HCT116 (cell line): ENCODE results near the gene CELA3B.
A peak's percentile ranks its signal among the peaks of the same experiment; 100 is the strongest.
"Not testable (repeated sequence)": the region's sequence is repeated elsewhere in the genome, so short reads cannot be mapped to it uniquely, and the experiment has no call there.

Experiments used
- ELF1 ChIP-seq: IDR thresholded peaks from 2 replicates; pipeline ENCODE4 v1.6.1; 2012; ENCODE audit warnings: low read depth, borderline replicate concordance
- EZH2 ChIP-seq: fragments of 200-600 bp; sonication (generic); IDR thresholded peaks from 2 replicates; pipeline ENCODE4 v1.6.1; 2017; ENCODE audit warnings: antibody characterized with exemption, mixed run types
- EZH2phosphoT487 ChIP-seq: fragments of 200-600 bp; IDR thresholded peaks from 2 replicates; pipeline ENCODE4 v1.6.1; 2018; ENCODE audit warnings: antibody characterized with exemption, borderline replicate concordance
- POLR2A ChIP-seq: IDR thresholded peaks from 2 replicates; pipeline ENCODE4 v1.7.0; 2011; ENCODE audit warnings: borderline replicate concordance; ENCODE audit not compliant: insufficient read depth, insufficient read length; ENCODE audit errors: extremely low read depth
- POLR2AphosphoS5 ChIP-seq: IDR thresholded peaks from 2 replicates; pipeline ENCODE4 v1.6.1; 2011; ENCODE audit warnings: mild to moderate bottlenecking, low read depth, low read length, moderate library complexity
- SP1 ChIP-seq: IDR thresholded peaks from 2 replicates; pipeline ENCODE4 v1.6.1; 2012; ENCODE audit warnings: low read depth
- SRF ChIP-seq: IDR thresholded peaks from 2 replicates; pipeline ENCODE4 v1.6.1; 2012; ENCODE audit warnings: low read depth
- TF ChIP-seq, protein P1 (sequence below): IDR thresholded peaks from 2 replicates; pipeline ENCODE4 v1.6.1; 2012
- TF ChIP-seq, protein P2 (sequence below), 3 experiments: fragments of 200-600 bp in 1 of 3; sonication (generic) in 1 of 3; IDR thresholded peaks in 2 of 3; conservative IDR thresholded peaks in 1 of 3; 2 replicates each; pipeline ENCODE4 v1.5.1; 2012 to 2017; ENCODE audit warnings: low read depth in 2 of 3, low read length in 2 of 3, antibody characterized with exemption in 1 of 3, borderline replicate concordance in 1 of 3, control low read depth in 1 of 3, mild to moderate bottlenecking in 1 of 3, mixed read lengths in 1 of 3, mixed run types in 1 of 3, moderate library complexity in 1 of 3; ENCODE audit not compliant: insufficient read depth in 1 of 3

DNA sequence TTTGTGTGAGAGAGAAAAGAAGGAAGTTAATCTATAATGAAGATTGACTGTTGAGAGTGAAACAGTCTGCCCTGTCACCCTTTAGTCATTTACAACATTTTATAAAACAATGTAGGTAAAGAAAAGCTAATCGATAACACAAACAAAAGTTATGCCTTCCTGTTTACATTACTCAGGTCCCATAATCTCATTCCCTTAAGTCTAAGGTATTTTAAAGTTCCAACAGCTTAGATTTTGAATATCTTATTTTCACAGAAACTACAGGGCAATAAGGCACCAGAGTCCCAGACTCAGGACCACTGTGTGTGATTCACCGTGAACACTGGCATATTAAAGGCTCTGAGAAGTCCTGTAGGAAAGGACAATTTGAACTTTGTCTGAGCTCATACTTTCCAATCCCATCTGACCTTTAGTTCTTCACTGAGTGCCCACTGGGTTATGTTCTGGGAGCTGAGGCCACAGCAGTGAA, 3.8 kb upstream of the CELA3B start:
- not testable (repeated sequence) for TF ChIP-seq POLR2A, POLR2AphosphoS5, SRF, EZH2phosphoT487, EZH2, ELF1
- 0 out of 2 replicates have a peak, but pooled peaks have one; percentile 24 for TF ChIP-seq SP1
- TF ChIP-seq, protein P1, sequence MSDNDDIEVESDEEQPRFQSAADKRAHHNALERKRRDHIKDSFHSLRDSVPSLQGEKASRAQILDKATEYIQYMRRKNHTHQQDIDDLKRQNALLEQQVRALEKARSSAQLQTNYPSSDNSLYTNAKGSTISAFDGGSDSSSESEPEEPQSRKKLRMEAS: not testable (repeated sequence)
- TF ChIP-seq, protein P2, sequence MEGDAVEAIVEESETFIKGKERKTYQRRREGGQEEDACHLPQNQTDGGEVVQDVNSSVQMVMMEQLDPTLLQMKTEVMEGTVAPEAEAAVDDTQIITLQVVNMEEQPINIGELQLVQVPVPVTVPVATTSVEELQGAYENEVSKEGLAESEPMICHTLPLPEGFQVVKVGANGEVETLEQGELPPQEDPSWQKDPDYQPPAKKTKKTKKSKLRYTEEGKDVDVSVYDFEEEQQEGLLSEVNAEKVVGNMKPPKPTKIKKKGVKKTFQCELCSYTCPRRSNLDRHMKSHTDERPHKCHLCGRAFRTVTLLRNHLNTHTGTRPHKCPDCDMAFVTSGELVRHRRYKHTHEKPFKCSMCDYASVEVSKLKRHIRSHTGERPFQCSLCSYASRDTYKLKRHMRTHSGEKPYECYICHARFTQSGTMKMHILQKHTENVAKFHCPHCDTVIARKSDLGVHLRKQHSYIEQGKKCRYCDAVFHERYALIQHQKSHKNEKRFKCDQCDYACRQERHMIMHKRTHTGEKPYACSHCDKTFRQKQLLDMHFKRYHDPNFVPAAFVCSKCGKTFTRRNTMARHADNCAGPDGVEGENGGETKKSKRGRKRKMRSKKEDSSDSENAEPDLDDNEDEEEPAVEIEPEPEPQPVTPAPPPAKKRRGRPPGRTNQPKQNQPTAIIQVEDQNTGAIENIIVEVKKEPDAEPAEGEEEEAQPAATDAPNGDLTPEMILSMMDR (IDR thresholded peaks at IDR 0.05 in 2 of 3, conservative IDR thresholded peaks at IDR 0.05 in 1 of 3; ENCODE audit: borderline replicate concordance in 1 of 3, insufficient read depth in 1 of 3, low read depth in 2 of 3, low read length in 2 of 3): not testable (repeated sequence)
